GM19467 (cell line): Measurements from ENCODE around the gene CEACAM5.
"Not testable (repeated sequence)": the region's sequence is repeated elsewhere in the genome, so short reads cannot be mapped to it uniquely, and the experiment has no call there.

ENCODE experiments used
- ATAC-seq: cut with Tn5 transposase; IDR thresholded peaks from one replicate; pipeline ENCODE4 v1.9.1; 2021; ENCODE audit warnings: mild to moderate bottlenecking, moderate library complexity; ENCODE audit not compliant: unreplicated experiment

CEACAM5 gene

GRCh38 chr19:41700381-41701195, 7.8 kb upstream of the CEACAM5 start:
- no peak for ATAC-seq

- ATAC-seq = no peak
Measured at GRCh38 chr19:41701401-41702075, 6.9 kb upstream of the CEACAM5 start.

GRCh38 chr19:41702171-41702651, 6.2 kb upstream of the CEACAM5 start:
- no peak for ATAC-seq

- ATAC-seq = no peak
Measured at GRCh38 chr19:41703602-41704293, 4.7 kb upstream of the CEACAM5 start.

GRCh38 chr19:41705393-41706174, 2.8 kb upstream of the CEACAM5 start:
- no peak for ATAC-seq

GRCh38 chr19:41706741-41707501, 1.5 kb upstream of the CEACAM5 start:
- peak; percentile 61 for ATAC-seq

- no peak for ATAC-seq
Measured at GRCh38 chr19:41707502-41707812, 969 bp upstream of the CEACAM5 start.

- ATAC-seq = no peak
Measured at GRCh38 chr19:41707871-41708371, 505 bp upstream of the CEACAM5 start.

- not testable (repeated sequence) for ATAC-seq
Measured at GRCh38 chr19:41709516-41709915, 1.1 kb downstream of the CEACAM5 start.

GRCh38 chr19:41709951-41710645, 1.7 kb downstream of the CEACAM5 start:
- no peak for ATAC-seq

- no peak for ATAC-seq
Measured at GRCh38 chr19:41711376-41712261, 3.2 kb downstream of the CEACAM5 start.

- ATAC-seq = no peak
Measured at GRCh38 chr19:41714598-41714997, 6.2 kb downstream of the CEACAM5 start.

GRCh38 chr19:41718761-41719160, 10.3 kb downstream of the CEACAM5 start:
- no peak for ATAC-seq

- ATAC-seq = no peak
Measured at GRCh38 chr19:41720103-41720502, 11.7 kb downstream of the CEACAM5 start.

- ATAC-seq = no peak
Measured at GRCh38 chr19:41726493-41726892, 18.1 kb downstream of the CEACAM5 start.

- ATAC-seq = no peak
Measured at GRCh38 chr19:41734156-41734555, 25.7 kb downstream of the CEACAM5 start.

- no peak for ATAC-seq
Measured at GRCh38 chr19:41734585-41734984, 26.2 kb downstream of the CEACAM5 start.

GRCh38 chr19:41735071-41735600, 26.7 kb downstream of the CEACAM5 start:
- ATAC-seq = no peak
